GM19324 (cell line): ENCODE results near the gene MAB21L2.

Experiments used
- ATAC-seq: cut with Tn5 transposase; IDR thresholded peaks from one replicate; pipeline ENCODE4 v1.9.1; 2021; ENCODE audit warnings: mild to moderate bottlenecking, moderate library complexity; ENCODE audit not compliant: unreplicated experiment, low FRiP score

MAB21L2 gene

GRCh38 chr4:150599547-150599946, 17.6 kb downstream of the MAB21L2 start:
- ATAC-seq: no peak

- no peak for ATAC-seq
These were observed 19.0 kb downstream of the MAB21L2 start for GRCh38 chr4:150600812-150601445.

GRCh38 chr4:150609131-150609530, 27.2 kb downstream of the MAB21L2 start:
- ATAC-seq: no peak

GRCh38 chr4:150619042-150619441, 37.1 kb downstream of the MAB21L2 start:
- no peak for ATAC-seq

GRCh38 chr4:150624055-150624454, 42.1 kb downstream of the MAB21L2 start:
- ATAC-seq: no peak

GRCh38 chr4:150625033-150625432, 43.1 kb downstream of the MAB21L2 start:
- ATAC-seq: no peak

- no peak for ATAC-seq
These were observed 46.1 kb downstream of the MAB21L2 start for GRCh38 chr4:150628073-150628472.

GRCh38 chr4:150632639-150633038, 50.7 kb downstream of the MAB21L2 start:
- no peak for ATAC-seq
